ENCODE results near the gene CNR1. TPM values are rescaled to one million over a fixed set of nuclear protein-coding genes. Genes with fewer than 3 reads are reported as not detected.

Gene CNR1
- total RNA-seq, 2 experiments from 2014 or later = not detected

Other genes starting within 250 kb of the CNR1 start
- gene SPACA1, start 118.5 kb downstream of the CNR1 start, total RNA-seq = not detected

Data from activated CD4-positive, alpha-beta memory T cell treated with anti-CD3 and anti-CD28 coated beads for 36 hours (primary cell).